GM12875 (cell line): ENCODE measurements around the gene ZNF784.

Experiments
- H3K4me3 ChIP-seq: one replicate; pipeline ENCODE4 v1.5.1; 2011; ENCODE audit warnings: low read depth, low read length, control low read depth
- TF ChIP-seq, protein P1 (sequence below): IDR thresholded peaks from 2 replicates; pipeline ENCODE4 v1.5.1; 2011; ENCODE audit warnings: low read depth, mild to moderate bottlenecking, control low read depth, inconsistent platforms, low read length, moderate library complexity, borderline replicate concordance; ENCODE audit not compliant: insufficient read depth

Gene ZNF784, protein sequence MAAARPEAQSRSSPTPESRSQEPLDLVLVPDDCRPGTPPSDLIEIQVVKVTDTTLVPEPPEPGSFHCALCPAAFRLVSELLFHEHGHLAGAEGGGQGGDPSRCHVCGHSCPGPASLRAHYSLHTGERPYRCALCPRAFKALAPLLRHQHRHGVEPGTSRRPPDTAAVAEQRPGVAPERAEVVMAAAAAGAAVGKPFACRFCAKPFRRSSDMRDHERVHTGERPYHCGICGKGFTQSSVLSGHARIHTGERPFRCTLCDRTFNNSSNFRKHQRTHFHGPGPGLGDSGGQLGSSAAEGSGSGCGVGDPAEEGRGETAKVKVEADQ

DNA sequence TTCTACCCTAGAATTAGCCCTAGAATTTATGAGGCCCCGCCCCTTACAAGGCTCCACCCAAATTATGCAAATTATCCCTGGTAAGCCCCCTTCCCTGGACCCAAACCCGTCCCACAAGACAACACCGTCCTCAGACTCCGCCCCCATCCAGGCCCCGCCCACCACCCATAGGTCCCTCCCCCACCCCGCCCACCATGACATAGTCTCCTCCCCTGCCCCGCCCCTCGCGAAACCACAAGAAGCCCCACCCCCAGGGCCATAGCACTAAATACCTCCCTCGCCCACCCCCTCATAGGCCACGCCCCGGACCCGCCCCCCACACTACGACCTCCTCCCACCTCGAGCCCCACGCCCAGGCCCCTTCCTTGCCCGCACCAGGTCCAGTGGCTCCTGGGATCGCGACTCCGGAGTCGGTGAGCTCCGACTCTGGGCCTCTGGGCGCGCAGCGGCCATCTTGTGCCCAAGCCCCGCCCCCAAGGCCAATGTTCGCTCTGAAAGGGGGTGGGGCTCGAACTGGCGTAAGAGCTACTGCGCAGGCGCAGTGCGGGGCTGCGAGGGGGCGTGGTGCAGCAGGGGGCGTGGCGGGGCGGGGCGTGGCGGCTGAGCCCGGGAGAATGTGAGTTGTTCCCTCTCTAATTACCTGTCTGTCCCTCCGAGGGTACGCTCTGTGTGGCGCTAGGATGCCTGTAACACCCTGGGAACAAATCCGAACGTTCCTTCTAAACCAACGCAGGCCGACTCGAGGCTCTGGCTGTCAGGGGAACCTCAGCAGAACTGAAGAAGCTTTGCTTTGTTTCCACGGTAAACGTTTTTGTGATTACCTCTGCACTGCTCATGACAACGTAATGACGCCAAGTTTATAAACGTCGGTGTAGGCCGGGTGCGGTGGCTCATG, at the start of gene ZNF784:
ZNF784 (minus strand) TSS at position 458 of the 895 bp plus-strand sequence; CDS start at position 453, 5 bp downstream.
- TF ChIP-seq, protein P1, sequence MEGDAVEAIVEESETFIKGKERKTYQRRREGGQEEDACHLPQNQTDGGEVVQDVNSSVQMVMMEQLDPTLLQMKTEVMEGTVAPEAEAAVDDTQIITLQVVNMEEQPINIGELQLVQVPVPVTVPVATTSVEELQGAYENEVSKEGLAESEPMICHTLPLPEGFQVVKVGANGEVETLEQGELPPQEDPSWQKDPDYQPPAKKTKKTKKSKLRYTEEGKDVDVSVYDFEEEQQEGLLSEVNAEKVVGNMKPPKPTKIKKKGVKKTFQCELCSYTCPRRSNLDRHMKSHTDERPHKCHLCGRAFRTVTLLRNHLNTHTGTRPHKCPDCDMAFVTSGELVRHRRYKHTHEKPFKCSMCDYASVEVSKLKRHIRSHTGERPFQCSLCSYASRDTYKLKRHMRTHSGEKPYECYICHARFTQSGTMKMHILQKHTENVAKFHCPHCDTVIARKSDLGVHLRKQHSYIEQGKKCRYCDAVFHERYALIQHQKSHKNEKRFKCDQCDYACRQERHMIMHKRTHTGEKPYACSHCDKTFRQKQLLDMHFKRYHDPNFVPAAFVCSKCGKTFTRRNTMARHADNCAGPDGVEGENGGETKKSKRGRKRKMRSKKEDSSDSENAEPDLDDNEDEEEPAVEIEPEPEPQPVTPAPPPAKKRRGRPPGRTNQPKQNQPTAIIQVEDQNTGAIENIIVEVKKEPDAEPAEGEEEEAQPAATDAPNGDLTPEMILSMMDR: no peak
- peak within 1 kb of the TSS; percentile 43 for H3K4me3 ChIP-seq

DNA sequence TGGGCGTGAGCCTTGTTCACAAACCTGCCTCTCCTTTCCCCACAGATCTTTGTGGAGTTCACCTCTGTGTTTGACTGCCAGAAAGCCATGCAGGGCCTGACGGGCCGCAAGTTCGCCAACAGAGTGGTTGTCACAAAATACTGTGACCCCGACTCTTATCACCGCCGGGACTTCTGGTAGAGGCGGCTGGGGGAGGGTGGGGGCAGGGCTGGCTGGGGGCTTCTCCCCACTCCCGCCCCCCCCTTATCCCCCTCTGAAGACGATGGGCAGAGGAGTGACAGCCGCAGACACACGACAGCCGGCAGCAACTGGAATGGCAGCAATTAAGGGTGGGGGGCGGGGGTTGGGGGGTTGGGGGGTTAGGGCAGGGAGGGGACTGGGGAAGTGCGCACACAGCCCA, 49.5 kb upstream of the ZNF784 start:
- H3K4me3 ChIP-seq: no peak overlapping the region
- TF ChIP-seq, protein P1: no peak

DNA sequence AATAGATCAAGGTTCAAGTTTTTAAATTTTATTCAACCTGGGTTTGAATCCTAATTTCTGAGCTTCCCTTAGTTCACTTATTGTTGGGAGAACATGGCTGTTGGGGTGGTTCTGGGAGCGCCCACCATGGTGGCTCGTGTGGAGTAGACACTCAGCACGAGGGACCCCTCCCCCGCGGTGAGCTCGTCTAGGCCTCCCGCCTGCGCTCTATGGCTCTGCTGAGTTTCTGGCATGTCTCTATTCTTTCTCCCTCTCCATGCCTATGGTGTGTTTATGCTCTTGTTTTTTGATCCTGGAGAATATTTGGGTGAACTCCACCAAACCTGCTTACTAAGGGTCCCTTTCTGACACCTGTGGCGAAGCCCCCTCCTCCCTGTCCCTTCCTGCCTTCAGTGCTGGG, 49.1 kb upstream of the ZNF784 start:
- H3K4me3 ChIP-seq: no peak overlapping the region
- TF ChIP-seq, protein P1: no peak

DNA sequence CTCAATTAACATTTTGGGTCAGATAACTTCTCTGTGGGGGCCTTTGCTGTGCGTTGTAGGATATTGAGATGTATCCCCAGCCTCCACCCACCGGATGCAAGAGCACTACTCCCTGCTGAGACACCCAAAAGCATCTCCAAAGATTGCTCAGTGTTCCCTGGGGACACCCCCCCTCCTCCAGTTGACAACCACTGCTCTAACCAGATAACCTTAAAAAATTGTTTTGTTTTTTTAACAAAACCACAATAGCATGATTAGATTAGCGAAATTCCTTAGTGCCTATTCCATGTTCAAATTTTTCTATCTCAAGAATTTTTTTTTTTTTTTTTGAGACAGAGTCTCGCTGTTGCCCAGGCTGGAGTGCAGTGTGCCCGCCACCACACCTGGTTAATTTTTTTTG, 48.1 kb upstream of the ZNF784 start:
- no peak overlapping the region for H3K4me3 ChIP-seq

DNA sequence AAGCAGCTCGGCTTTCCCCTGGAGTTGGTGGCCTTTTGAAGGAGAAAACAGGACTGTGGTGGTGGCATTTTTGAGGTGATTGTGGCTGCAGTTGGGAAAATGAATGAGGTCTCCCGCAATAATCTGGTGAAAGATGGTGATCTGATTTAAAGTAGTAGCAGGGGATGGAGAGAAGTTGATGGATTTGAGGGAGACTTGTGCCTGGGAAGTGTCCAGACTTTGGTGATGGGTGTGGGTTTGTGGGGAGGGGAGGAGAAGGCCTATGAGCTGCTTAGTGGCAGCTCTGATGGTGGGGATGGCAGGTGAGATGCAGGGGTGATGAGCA, 46.6 kb upstream of the ZNF784 start:
- H3K4me3 ChIP-seq: no peak overlapping the region
- TF ChIP-seq, protein P1: no peak

More for the DNA sequence above, 48.1 kb upstream of the ZNF784 start:
- TF ChIP-seq, protein P1: no peak

DNA sequence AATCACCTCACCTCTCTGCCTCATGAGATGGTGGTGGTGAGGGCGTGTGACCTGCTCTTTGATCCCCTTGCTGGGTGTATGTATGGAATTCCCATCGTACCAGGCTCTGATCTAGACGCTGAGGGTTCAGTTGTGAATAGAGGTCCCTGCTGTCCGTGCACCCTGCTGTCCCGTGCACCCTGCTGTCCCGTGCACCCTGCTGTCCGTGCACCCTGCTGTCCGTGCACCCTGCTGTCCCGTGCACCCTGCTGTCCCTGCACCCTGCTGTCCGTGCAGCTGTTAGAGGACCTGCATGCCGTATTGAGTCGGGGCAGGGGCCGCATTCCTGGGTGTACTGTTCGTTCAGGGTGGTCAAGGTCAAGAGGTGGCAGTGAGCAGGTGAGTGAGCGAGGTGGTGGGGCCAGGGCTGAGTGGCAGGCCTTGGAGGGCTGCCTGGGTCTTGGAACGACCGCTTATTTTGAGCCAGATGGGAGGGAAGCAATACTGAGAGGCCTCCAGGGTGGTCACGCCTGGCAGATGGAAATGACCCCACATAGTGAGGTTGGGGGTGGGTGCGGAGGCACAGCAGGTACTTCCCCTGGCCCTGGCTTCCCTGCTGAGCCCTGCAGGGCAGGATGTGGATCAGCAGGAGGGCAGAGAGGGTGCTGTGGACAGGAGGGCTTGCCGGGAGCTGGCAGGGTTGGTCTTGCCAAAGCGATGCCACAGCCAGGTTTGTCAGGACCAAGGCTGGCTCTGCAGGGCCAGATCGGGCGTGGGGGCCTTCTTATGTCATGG, 46.1 kb upstream of the ZNF784 start:
- TF ChIP-seq, protein P1: no peak
- H3K4me3 ChIP-seq: no peak overlapping the region
